ENCODE data around the gene TOLLIP. TPM values are rescaled to one million over a fixed set of nuclear protein-coding genes. Genes with fewer than 3 reads are reported as not detected.
"Not testable (repeated sequence)": the region's sequence is repeated elsewhere in the genome, so short reads cannot be mapped to it uniquely, and the experiment has no call there.

Gene TOLLIP
- polyA plus RNA-seq, 3 donors: 35.9 to 50.1 (median 47.8) TPM

- DNase-seq (ENCODE audit: extremely low read depth in 1 of 11, low read depth in 9 of 11, low spot score in 4 of 11): no peak
These were observed 38.8 kb upstream of the TOLLIP start for GRCh38 chr11:1348146-1348795.

GRCh38 chr11:1347411-1347999 is 38.1 kb upstream of the TOLLIP start:
- DNase-seq (ENCODE audit: extremely low read depth in 1 of 11, low read depth in 9 of 11, low spot score in 4 of 11): not testable (repeated sequence)

GRCh38 chr11:1346669-1347390 is 37.4 kb upstream of the TOLLIP start:
- DNase-seq (ENCODE audit: extremely low read depth in 1 of 11, low read depth in 9 of 11, low spot score in 4 of 11): no peak

- no peak for DNase-seq (ENCODE audit: extremely low read depth in 1 of 11, low read depth in 9 of 11, low spot score in 4 of 11)
These were observed 36.5 kb upstream of the TOLLIP start for GRCh38 chr11:1345737-1346513.

GRCh38 chr11:1344056-1344635 is 34.7 kb upstream of the TOLLIP start:
- no peak for DNase-seq (ENCODE audit: extremely low read depth in 1 of 11, low read depth in 9 of 11, low spot score in 4 of 11)

- DNase-seq (ENCODE audit: extremely low read depth in 1 of 11, low read depth in 9 of 11, low spot score in 4 of 11): no peak
These were observed 34.1 kb upstream of the TOLLIP start for GRCh38 chr11:1343391-1344055.

- no peak for DNase-seq (ENCODE audit: extremely low read depth in 1 of 11, low read depth in 9 of 11, low spot score in 4 of 11)
These were observed 33.5 kb upstream of the TOLLIP start for GRCh38 chr11:1342946-1343345.

- DNase-seq (ENCODE audit: extremely low read depth in 1 of 11, low read depth in 9 of 11, low spot score in 4 of 11): no peak
These were observed 32.6 kb upstream of the TOLLIP start for GRCh38 chr11:1341928-1342524.

- DNase-seq (ENCODE audit: extremely low read depth in 1 of 11, low read depth in 9 of 11, low spot score in 4 of 11): not testable (repeated sequence)
These were observed 31.8 kb upstream of the TOLLIP start for GRCh38 chr11:1341226-1341625.

GRCh38 chr11:1340111-1340510 is 30.7 kb upstream of the TOLLIP start:
- no peak for DNase-seq (ENCODE audit: extremely low read depth in 1 of 11, low read depth in 9 of 11, low spot score in 4 of 11)

GRCh38 chr11:1339066-1339675 is 29.7 kb upstream of the TOLLIP start:
- no peak for DNase-seq (ENCODE audit: extremely low read depth in 1 of 11, low read depth in 9 of 11, low spot score in 4 of 11)

GRCh38 chr11:1338201-1339065 is 29.0 kb upstream of the TOLLIP start:
- DNase-seq (ENCODE audit: extremely low read depth in 1 of 11, low read depth in 9 of 11, low spot score in 4 of 11): no peak

- DNase-seq (ENCODE audit: extremely low read depth in 1 of 11, low read depth in 9 of 11, low spot score in 4 of 11): no peak
These were observed 28.2 kb upstream of the TOLLIP start for GRCh38 chr11:1337647-1338007.

- no peak for DNase-seq (ENCODE audit: extremely low read depth in 1 of 11, low read depth in 9 of 11, low spot score in 4 of 11)
These were observed 27.6 kb upstream of the TOLLIP start for GRCh38 chr11:1336836-1337646.

GRCh38 chr11:1335811-1336761 is 26.7 kb upstream of the TOLLIP start:
- peak in 2 of 11 donors; percentile 31 for DNase-seq (ENCODE audit: extremely low read depth in 1 of 11, low read depth in 9 of 11, low spot score in 4 of 11)

Measured in renal cortex interstitium (tissue), 11 donors.